IPS-20b (cell line): ENCODE results near the gene MAPKAP1.

Source experiments
- H3K27ac ChIP-seq: one replicate; pipeline ENCODE4 v1.5.1; 2013; ENCODE audit warnings: low read length
- H3K27me3 ChIP-seq: 2 replicates; pipeline ENCODE4 v1.6.1; 2013; ENCODE audit warnings: mild to moderate bottlenecking, low read length, inconsistent platforms; ENCODE audit not compliant: insufficient read depth
- H3K36me3 ChIP-seq: 2 replicates; pipeline ENCODE4 v1.6.1; 2013; ENCODE audit warnings: low read depth, mild to moderate bottlenecking, inconsistent platforms, low read length, moderate library complexity; ENCODE audit not compliant: insufficient read depth
- H3K4me1 ChIP-seq: 2 replicates; pipeline ENCODE4 v1.6.1; 2013; ENCODE audit warnings: mild to moderate bottlenecking, control low read depth, inconsistent platforms, low read length, moderate library complexity; ENCODE audit not compliant: insufficient read depth
- H3K4me3 ChIP-seq: 2 replicates; pipeline ENCODE4 v1.5.1; 2013; ENCODE audit warnings: mild to moderate bottlenecking, low read length, inconsistent platforms
- H3K9ac ChIP-seq: 2 replicates; pipeline ENCODE4 v1.6.1; 2013; ENCODE audit warnings: low read depth, mild to moderate bottlenecking, inconsistent platforms, low read length, moderate library complexity
- H3K9me3 ChIP-seq: 2 replicates; pipeline ENCODE4 v1.6.1; 2013; ENCODE audit warnings: mild to moderate bottlenecking, low read depth, low read length, inconsistent platforms; ENCODE audit not compliant: insufficient read depth

The MAPKAP1 gene

DNA sequence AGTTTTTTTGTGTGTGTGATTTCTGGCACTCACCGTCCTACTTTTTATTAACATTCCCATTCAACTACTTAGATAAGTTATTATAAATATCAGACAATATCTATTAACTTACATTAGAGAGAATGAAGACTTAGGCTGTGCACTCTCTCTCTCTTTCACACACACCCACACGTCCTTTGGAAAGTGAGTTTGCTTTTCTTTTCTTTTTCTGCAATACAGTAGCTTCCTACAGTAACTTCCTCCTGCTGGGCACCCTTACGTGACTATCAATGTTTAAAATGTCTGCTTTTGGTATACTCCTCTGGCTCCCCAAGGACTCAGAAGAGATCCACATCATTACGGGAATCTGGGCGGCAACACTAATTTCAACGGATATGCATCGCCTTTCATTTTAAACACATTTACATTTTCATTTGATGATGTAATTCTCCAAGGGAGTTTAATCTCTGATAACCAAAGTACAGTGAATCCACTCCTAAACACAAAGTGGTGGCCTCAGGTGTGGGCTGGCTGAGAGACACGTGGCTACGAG lies 179.5 kb downstream of the MAPKAP1 start:
- Histone ChIP-seq H3K4me1 (peaks cover 23% of the 10 kb centered on the region), H3K36me3 (no peaks in the 10 kb centered on the region), H3K9ac (no peak overlapping the region), H3K4me3 (no peak overlapping the region), H3K27me3 (no peaks in the 10 kb centered on the region), H3K27ac (peak overlapping the region; percentile 7), H3K9me3 (no peaks in the 10 kb centered on the region)

DNA sequence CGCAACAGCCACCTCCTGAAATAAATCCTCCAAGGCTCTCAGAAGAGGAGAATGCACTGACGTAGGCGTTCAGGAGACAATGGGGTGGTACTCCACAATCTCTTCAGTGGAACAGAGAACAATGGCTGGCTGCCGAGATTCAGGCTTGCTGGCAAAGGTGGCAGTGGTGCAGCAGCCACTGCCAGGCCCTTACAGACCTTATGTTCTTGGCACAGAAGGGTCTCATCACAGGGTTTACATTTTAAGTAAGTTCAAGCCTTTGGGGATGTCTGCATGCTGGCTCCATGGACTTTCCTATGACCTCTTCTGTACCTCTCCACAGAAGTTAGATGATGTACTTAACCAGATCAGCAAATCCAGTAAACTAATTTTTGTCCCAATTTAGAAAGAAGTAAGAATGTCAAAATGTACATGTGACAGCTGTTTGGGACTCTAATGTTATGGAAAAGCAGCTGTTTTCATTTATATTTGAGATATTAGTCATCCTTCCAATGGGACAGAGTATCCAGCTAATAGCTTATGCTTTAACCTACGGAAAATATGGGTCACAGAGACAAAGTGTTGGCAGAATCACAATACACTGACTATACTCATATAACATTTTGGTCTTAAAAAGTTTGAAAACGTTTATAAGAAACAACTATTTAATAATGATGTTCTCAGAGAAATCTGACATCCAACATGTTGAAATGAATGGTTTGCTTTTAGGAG lies 180.9 kb downstream of the MAPKAP1 start:
- no peaks in the 10 kb centered on the region for H3K27me3 ChIP-seq
- no peak overlapping the region for H3K4me3 ChIP-seq
- H3K27ac ChIP-seq = no peak overlapping the region
- H3K9ac ChIP-seq = no peak overlapping the region
- no peaks in the 10 kb centered on the region for H3K36me3 ChIP-seq
- H3K4me1 ChIP-seq = peaks cover 23% of the 10 kb centered on the region
- H3K9me3 ChIP-seq = no peaks in the 10 kb centered on the region

DNA sequence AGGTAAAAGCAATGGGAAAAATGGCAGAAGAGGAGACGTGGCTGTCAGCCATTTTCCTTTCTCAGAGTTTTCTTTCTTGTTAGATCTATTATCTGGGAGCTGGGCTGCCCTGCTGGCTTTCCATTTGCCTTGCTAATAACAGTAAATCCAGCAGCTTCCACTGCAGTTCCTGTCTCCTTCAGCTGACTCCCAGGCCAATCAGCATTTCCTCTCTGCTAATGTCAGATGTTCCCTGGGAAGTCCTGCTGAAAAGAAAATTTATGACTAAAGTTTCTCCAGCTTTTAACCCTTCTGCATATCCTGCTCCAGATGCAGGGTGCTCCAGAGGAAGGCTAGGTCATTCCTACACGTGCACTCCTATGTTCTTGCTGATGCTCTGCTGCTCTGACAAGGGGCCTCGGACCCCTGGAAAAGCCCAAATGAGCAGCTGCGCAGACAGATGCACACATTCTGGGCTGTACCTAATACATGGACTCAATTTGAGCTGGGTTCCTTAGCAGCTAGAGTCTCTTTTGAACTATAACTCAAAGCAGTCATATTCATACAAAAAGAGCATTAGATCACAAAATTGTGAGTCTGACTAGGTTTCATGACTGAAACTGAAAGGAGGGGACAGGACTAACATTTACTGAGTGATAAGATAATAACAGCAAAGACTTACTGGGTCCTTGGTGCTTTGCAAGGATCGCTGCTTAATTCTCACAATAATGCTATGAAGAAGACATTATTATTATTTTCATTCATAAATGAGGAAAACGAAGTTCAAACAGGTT lies 182.2 kb downstream of the MAPKAP1 start:
- peak overlapping the region; percentile 82 for H3K27ac ChIP-seq
- no peaks in the 10 kb centered on the region for H3K9me3 ChIP-seq
- H3K36me3 ChIP-seq = no peaks in the 10 kb centered on the region
- H3K4me3 ChIP-seq = peak overlapping the region; percentile 20; the same call in 1 of the 2 replicates
- H3K27me3 ChIP-seq = no peaks in the 10 kb centered on the region
- H3K9ac ChIP-seq = peak overlapping the region; percentile 46; the same call in 1 of the 2 replicates
- H3K4me1 ChIP-seq = peaks cover 22% of the 10 kb centered on the region

DNA sequence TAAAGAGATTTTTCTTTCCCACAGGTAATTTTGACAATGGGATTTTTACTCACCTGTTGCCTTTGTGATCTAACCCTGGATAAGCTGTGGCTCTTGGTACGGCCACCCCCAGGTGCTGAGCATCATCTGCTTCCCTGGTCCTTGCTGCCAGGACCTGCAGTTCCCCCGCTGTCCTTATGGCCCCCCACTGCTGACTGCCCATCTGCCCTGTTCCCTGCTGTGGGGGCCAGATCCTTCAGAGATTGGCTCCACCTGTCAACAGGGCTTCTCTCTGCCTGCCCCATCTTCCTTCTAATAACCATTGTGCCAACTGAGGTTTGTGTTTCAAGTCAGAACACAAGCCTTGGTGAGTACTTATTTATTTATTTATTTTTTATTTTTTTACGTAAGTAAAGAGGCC lies 183.3 kb downstream of the MAPKAP1 start:
- no peak overlapping the region for H3K27ac ChIP-seq
- no peaks in the 10 kb centered on the region for H3K9me3 ChIP-seq

DNA sequence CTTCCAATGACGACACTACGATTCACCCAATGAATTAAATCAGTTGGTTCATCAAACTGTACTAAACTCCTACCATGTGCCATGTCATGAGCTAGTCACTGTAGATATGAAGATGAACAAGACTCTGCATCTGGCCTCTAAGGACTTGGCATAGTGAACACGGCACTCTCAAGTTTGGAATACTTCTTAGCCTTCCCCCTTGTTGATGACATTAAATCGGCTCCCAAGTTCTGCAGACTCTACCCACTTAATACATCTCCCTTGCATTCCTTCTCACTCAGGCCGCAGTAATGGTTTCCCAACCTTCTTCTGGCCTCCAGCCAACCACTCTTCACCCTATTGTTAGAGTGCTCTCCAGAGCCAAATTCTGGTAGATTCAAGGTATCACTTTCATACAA lies 184.7 kb downstream of the MAPKAP1 start:
- no peaks in the 10 kb centered on the region for H3K9me3 ChIP-seq
- no peak overlapping the region for H3K27ac ChIP-seq
- H3K9ac ChIP-seq = no peak overlapping the region
- H3K36me3 ChIP-seq = no peaks in the 10 kb centered on the region
- H3K4me3 ChIP-seq = no peak overlapping the region
- H3K27me3 ChIP-seq = no peaks in the 10 kb centered on the region
- peaks cover 18% of the 10 kb centered on the region for H3K4me1 ChIP-seq

More for the DNA sequence above, 183.3 kb downstream of the MAPKAP1 start:
- H3K36me3 ChIP-seq = no peaks in the 10 kb centered on the region
- H3K4me1 ChIP-seq = peaks cover 17% of the 10 kb centered on the region
- no peak overlapping the region for H3K9ac ChIP-seq
- no peaks in the 10 kb centered on the region for H3K27me3 ChIP-seq
- H3K4me3 ChIP-seq = no peak overlapping the region

DNA sequence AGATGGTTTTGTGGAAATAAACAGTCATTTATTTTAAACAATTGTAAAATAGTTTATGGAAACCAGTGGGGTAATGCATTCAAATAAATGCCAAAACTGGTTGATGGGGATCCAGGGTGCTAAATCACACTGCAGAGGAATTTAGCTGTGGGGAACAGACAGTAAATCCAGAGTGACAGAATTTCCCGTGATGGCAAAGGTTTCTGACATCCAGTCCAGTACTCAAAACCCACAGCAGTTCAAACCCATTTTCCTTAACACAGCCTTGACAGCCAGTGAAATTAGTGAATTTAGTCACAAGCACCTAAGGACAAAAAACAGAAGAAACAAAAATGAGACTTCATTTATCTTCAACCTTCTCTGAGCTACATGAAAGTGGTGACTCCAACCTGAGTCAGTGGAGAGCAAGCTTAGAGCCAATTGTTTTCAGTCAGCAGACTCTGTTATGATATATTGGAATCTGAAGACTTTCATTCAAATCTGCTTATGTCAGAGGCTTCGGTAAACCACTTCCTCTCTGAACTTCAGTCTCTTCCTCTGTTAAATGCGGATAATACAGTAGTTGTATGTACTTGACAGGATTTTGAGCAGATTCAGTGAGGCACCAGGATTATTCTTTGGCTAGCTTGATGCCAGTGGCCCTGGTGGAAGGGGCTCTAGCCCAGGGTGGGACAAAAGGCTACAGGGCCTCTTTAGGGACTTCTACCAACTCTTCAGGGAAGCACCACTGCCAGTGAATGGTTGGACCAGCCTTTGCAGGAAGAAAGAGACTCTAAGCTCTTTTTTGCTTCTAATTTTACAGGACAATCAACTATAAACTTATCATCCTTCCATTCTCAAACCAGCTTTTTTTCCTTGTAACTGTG lies 185.3 kb downstream of the MAPKAP1 start:
- no peak overlapping the region for H3K27ac ChIP-seq
- no peaks in the 10 kb centered on the region for H3K27me3 ChIP-seq
- H3K9ac ChIP-seq = no peak overlapping the region
- H3K4me1 ChIP-seq = peaks cover 25% of the 10 kb centered on the region
- H3K4me3 ChIP-seq = no peak overlapping the region
- no peaks in the 10 kb centered on the region for H3K36me3 ChIP-seq
- no peaks in the 10 kb centered on the region for H3K9me3 ChIP-seq

DNA sequence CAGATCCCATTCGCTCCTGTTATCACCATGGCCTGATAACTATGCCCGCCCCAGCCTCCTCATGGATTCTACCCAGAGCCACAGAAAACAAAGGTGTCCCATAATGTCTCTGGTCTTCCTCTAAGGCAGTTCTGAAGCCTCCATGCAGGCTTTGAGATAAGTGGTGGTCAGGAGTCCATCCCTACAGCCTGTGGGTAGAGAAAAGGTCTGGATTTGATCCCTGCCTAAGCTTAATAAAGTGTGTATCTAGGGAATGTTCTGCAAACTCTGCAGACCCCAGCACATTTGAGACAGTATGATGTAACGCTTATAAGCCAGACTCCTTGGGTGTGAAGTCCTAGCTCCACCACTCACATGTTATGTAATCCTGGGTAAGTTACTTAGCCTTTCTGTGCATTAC lies 187.3 kb downstream of the MAPKAP1 start:
- Histone ChIP-seq H3K9ac (no peak overlapping the region), H3K27me3 (no peaks in the 10 kb centered on the region), H3K4me3 (no peak overlapping the region), H3K27ac (no peak overlapping the region), H3K36me3 (no peaks in the 10 kb centered on the region), H3K4me1 (peaks cover 39% of the 10 kb centered on the region), H3K9me3 (no peaks in the 10 kb centered on the region)

DNA sequence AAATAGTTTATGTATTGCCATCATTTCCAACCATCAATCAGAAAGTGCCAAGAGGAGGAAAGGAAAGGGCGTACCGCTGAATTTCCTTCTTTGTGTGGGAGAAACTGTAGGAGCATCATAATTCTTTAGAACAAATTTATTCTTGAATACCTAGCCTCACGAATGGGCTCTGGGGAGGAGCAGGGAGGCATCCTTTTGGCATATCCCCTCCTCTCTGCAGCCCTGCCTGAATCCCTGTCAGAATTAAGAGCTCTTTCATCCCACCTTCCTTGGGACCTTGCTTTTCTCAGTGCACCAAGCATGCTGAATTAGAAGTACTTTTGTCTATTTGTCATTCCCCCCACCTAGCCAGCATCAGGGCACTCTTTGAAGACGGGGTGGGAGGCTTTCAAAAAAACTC lies 189.4 kb downstream of the MAPKAP1 start:
- Histone ChIP-seq H3K4me1 (peaks cover 42% of the 10 kb centered on the region), H3K9ac (no peak overlapping the region), H3K9me3 (no peaks in the 10 kb centered on the region), H3K27ac (no peak overlapping the region), H3K4me3 (no peak overlapping the region), H3K36me3 (no peaks in the 10 kb centered on the region), H3K27me3 (no peaks in the 10 kb centered on the region)

DNA sequence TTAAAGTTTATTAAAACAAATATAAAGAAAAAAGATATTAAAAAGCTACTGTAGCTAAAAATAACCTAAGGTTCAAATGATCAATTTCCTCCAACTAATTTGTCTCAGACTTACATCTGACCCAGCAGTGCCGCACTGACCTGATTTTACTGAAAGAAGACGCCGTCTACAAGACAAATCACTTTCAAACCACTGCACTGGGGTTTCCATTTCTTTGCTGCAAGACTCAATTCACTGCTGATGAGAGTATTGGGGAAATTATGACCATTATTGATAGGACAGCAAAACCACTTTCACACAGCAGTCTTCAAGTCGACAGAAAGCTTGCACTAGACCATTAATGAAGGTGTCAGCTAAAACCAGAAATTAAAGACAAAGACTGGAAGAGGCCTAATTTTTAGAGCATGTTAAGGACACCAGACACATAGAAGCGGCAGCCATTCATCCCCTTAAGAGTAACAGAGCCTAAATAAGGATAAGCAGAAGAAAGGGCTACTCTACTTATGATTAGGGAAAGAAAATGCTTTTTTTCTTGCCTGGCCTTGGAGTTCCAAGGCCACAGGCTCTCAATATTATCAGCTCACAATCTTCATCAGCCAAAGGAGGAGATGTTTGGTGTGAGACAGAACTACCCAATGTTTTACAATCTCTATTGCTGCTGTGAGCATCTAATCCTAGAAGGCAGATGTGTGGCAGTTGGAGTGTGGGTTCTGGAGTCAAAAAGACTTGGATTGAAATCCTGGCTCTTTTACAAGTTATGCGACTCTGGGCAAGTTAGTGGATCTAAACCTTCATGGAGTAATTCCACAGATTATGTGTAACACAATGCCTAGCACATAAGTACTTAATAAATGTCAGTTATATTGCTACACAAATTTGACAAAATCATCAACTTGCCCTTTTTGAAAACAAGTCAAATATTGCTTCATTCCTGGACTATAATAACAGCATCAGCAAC lies 190.7 kb downstream of the MAPKAP1 start:
- Histone ChIP-seq H3K9me3 (no peaks in the 10 kb centered on the region), H3K27me3 (no peaks in the 10 kb centered on the region), H3K36me3 (no peaks in the 10 kb centered on the region), H3K27ac (no peak overlapping the region), H3K4me3 (no peak overlapping the region), H3K4me1 (peaks cover 49% of the 10 kb centered on the region), H3K9ac (no peak overlapping the region)

DNA sequence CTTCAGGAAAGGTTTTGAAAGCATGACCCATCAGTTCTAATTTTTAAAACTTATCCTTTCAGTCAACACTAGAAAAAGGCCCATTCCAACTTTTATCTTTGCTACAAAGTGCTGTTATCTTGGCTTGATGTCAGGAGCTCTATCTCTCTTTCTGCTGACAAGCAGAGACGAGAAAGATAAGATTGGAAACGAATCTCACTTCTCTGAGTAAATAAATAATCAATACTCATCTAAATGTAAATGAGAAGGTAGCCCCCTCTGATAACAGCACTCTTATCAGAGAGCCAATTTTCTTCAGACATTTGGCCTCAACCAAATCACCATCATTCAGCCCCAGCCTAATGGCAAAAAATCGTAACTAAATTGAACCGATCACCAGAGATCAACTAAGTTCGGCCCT lies 191.7 kb downstream of the MAPKAP1 start:
- Histone ChIP-seq H3K4me1 (peaks cover 49% of the 10 kb centered on the region), H3K9me3 (no peaks in the 10 kb centered on the region), H3K27me3 (no peaks in the 10 kb centered on the region), H3K27ac (peak overlapping the region; percentile 19), H3K4me3 (no peak overlapping the region), H3K36me3 (no peaks in the 10 kb centered on the region), H3K9ac (no peak overlapping the region)
